SU-DHL-6 (cell line): ENCODE results near the gene EDDM3A.
"Not testable (repeated sequence)": the region's sequence is repeated elsewhere in the genome, so short reads cannot be mapped to it uniquely, and the experiment has no call there.

Experiments
- H2AFZ ChIP-seq: fragments of 200-600 bp; sonication (generic); 2 replicates; pipeline ENCODE4 v1.6.1; 2014; ENCODE audit warnings: low read depth, mild to moderate bottlenecking, moderate library complexity, mixed read lengths, antibody characterized with exemption, low read length; ENCODE audit not compliant: severe bottlenecking
- H3F3A ChIP-seq: fragments of 200-600 bp; shearing (Covaris generic); 2 replicates; pipeline ENCODE4 v1.6.0; 2016; ENCODE audit warnings: antibody characterized with exemption, mild to moderate bottlenecking; ENCODE audit not compliant: insufficient read depth
- H3K27ac ChIP-seq: fragments of 200-600 bp; sonication (generic); 2 replicates; pipeline ENCODE4 v1.5.1; 2016; ENCODE audit warnings: low read depth, mild to moderate bottlenecking, low read length, moderate library complexity, mixed read lengths
- H3K27me3 ChIP-seq: fragments of 200-600 bp; sonication (generic), shearing (Covaris generic); 2 replicates; pipeline ENCODE4 v1.6.0; 2014; ENCODE audit warnings: mild to moderate bottlenecking, low read length
- H3K36me3 ChIP-seq: fragments of 200-600 bp; sonication (generic); 2 replicates; pipeline ENCODE4 v1.6.1; 2014; ENCODE audit warnings: mild to moderate bottlenecking, low read length, mixed read lengths
- H3K4me2 ChIP-seq: fragments of 300-600, 200-600 bp; shearing (Covaris generic), sonication (generic); 2 replicates; pipeline ENCODE4 v1.6.0; 2014; ENCODE audit warnings: low read length, low read depth, mild to moderate bottlenecking; ENCODE audit not compliant: poor library complexity, severe bottlenecking
- H3K4me3 ChIP-seq: fragments of 200-600 bp; sonication (generic); 2 replicates; pipeline ENCODE4 v1.5.1; 2014; ENCODE audit warnings: antibody characterized with exemption, low read length, mild to moderate bottlenecking, mixed read lengths; ENCODE audit not compliant: insufficient read depth, poor library complexity, severe bottlenecking
- H3K79me2 ChIP-seq: fragments of 200-600 bp; sonication (generic); 2 replicates; pipeline ENCODE4 v1.6.1; 2014; ENCODE audit warnings: mild to moderate bottlenecking, low read length, moderate library complexity; ENCODE audit not compliant: insufficient read depth
- H3K9ac ChIP-seq: fragments of 200-600 bp; sonication (generic); 2 replicates; pipeline ENCODE4 v1.7.0; 2014; ENCODE audit warnings: mild to moderate bottlenecking, low read length
- H3K9me2 ChIP-seq: fragments of 200-600 bp; sonication (generic); replicated peaks from 2 replicates; pipeline ENCODE4 v1.6.1; 2014; ENCODE audit warnings: low read length; ENCODE audit not compliant: insufficient read depth
- H3K9me3 ChIP-seq: fragments of 200-600 bp; sonication (generic); 2 replicates; pipeline ENCODE4 v1.6.1; 2014; ENCODE audit warnings: low read length, mixed read lengths; ENCODE audit not compliant: insufficient read depth
- H4K20me1 ChIP-seq: fragments of 200-600 bp; sonication (generic); 2 replicates; pipeline ENCODE4 v1.6.1; 2014; ENCODE audit warnings: low read depth, mild to moderate bottlenecking, antibody characterized with exemption, low read length, moderate library complexity, mixed read lengths
- EZH2phosphoT487 ChIP-seq: fragments of 200-600 bp; sonication (generic), shearing (Covaris generic); conservative IDR thresholded peaks from 2 replicates; pipeline ENCODE4 v1.6.1; 2018; ENCODE audit warnings: mild to moderate bottlenecking, antibody characterized with exemption, low read length, moderate library complexity, mixed read lengths
- TF ChIP-seq, protein P1 (sequence below): fragments of 200-600 bp; sonication (generic); IDR thresholded peaks from one replicate; pipeline ENCODE4 v1.5.1; 2017; ENCODE audit warnings: antibody characterized with exemption, mild to moderate bottlenecking, low read length, moderate library complexity; ENCODE audit not compliant: insufficient read depth, poor library complexity, severe bottlenecking

Gene EDDM3A

DNA sequence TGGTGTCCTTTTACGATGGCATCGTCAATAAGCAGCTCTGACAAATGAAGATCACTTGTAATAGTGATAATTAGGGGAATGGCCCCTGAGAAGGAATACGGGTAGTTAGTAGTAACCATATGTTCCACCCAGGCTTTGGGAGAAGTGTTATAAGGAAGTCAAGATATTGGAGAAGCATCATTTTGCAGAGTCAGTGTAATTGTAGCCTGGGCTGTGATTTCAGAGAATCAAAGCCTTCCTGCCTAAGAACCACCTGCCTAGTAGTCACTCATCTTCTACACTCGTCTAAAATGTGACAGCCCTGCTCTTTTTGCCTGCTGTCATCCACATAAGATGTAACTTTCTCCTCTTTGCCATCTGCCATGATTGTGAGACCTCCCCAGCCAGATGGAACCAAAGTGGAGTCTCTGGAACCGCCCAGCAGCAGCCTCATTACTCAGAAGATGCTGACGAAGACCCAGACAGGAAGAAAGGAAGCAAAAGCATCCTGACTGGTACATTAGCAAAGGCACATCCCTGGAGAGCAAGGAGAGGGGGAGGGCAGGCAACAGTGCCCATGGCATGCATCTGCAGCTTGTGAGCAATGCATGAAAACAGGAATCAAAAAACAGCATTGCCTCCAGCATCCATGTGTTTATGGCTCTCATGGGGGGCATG lies 12.6 kb upstream of the EDDM3A start:
- H3K9me2 ChIP-seq, result no peaks in the 10 kb centered on the region
- H3F3A ChIP-seq, result no peaks in the 10 kb centered on the region
- H3K4me3 ChIP-seq, result no peak overlapping the region
- TF ChIP-seq, protein P1, sequence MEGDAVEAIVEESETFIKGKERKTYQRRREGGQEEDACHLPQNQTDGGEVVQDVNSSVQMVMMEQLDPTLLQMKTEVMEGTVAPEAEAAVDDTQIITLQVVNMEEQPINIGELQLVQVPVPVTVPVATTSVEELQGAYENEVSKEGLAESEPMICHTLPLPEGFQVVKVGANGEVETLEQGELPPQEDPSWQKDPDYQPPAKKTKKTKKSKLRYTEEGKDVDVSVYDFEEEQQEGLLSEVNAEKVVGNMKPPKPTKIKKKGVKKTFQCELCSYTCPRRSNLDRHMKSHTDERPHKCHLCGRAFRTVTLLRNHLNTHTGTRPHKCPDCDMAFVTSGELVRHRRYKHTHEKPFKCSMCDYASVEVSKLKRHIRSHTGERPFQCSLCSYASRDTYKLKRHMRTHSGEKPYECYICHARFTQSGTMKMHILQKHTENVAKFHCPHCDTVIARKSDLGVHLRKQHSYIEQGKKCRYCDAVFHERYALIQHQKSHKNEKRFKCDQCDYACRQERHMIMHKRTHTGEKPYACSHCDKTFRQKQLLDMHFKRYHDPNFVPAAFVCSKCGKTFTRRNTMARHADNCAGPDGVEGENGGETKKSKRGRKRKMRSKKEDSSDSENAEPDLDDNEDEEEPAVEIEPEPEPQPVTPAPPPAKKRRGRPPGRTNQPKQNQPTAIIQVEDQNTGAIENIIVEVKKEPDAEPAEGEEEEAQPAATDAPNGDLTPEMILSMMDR, result no peak
- TF ChIP-seq EZH2phosphoT487, result no peak
- no peak overlapping the region for H3K27ac ChIP-seq
- H3K4me2 ChIP-seq, result no peak overlapping the region
- no peaks in the 10 kb centered on the region for H3K9me3 ChIP-seq
- no peaks in the 10 kb centered on the region for H3K36me3 ChIP-seq
- H3K27me3 ChIP-seq, result no peaks in the 10 kb centered on the region
- H3K9ac ChIP-seq, result no peak overlapping the region
- H2AFZ ChIP-seq, result no peak overlapping the region
- H3K79me2 ChIP-seq, result no peaks in the 10 kb centered on the region
- H4K20me1 ChIP-seq, result no peaks in the 10 kb centered on the region

DNA sequence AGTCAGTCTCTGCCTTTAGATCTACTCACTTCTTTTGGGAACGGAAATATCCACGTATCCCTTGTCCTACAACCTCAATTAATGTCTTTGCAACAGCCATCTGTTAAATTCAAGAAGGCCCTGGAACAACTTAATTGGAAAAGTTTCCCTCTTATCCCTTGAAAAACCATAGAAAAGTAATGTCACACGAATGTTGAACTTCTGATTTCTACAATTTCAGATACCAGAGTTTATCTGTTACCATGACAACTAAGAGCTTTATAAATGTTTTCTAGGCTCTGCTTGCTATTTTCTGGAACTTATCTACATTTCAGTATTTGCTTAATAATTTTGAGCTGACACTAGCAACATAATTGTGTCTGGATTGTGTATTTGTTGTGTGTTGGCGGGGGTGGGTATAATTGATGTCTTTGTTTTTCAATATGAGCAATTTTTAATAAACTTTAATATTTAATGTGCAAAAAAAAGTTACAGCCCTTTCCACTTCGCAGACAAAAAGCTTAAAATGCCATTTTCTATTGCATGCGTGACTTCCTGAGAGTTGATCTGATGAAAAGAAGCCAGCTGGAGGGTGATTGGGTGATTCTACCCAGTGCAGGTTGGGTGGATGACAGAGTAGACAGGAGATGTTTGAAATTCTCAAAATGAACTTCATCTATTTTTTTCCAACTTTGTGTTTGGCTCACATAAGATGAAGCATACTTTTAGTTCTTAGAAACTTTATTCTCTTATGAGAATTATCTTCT lies 11.8 kb upstream of the EDDM3A start:
- no peak overlapping the region for H2AFZ ChIP-seq
- no peaks in the 10 kb centered on the region for H3K36me3 ChIP-seq
- H3K27me3 ChIP-seq, result no peaks in the 10 kb centered on the region
- no peak overlapping the region for H3K4me2 ChIP-seq
- H3K79me2 ChIP-seq, result no peaks in the 10 kb centered on the region
- no peak for TF ChIP-seq EZH2phosphoT487
- TF ChIP-seq, protein P1, result no peak
- no peaks in the 10 kb centered on the region for H3K9me3 ChIP-seq
- no peak overlapping the region for H3K9ac ChIP-seq
- H4K20me1 ChIP-seq, result no peaks in the 10 kb centered on the region
- no peaks in the 10 kb centered on the region for H3F3A ChIP-seq
- no peak overlapping the region for H3K27ac ChIP-seq
- H3K4me3 ChIP-seq, result no peak overlapping the region
- no peaks in the 10 kb centered on the region for H3K9me2 ChIP-seq

DNA sequence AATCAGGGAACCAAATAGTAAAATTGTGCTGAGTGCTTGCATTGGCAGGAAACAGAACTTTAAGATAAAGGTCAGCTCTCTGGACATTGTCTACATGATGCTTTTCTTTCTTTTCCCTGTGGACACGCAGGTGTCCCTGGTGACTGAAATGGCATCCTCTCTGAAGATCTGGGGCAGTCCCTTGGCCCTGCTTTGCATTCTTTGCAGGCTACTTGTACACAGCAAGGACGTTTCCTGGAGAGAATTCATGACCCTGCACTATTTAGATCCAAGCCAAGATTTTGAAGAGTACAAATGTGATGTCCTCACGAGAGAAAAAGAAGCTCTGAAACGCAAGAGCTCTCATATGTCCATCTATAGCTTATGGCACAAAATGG lies 11.3 kb upstream of the EDDM3A start:
- H3F3A ChIP-seq, result no peaks in the 10 kb centered on the region
- no peaks in the 10 kb centered on the region for H3K9me2 ChIP-seq
- H3K27me3 ChIP-seq, result no peaks in the 10 kb centered on the region
- TF ChIP-seq, protein P1, result no peak
- no peak for TF ChIP-seq EZH2phosphoT487
- no peak overlapping the region for H3K4me3 ChIP-seq
- H3K4me2 ChIP-seq, result no peak overlapping the region
- no peaks in the 10 kb centered on the region for H3K36me3 ChIP-seq
- H4K20me1 ChIP-seq, result no peaks in the 10 kb centered on the region
- no peak overlapping the region for H3K9ac ChIP-seq
- no peak overlapping the region for H3K27ac ChIP-seq
- no peaks in the 10 kb centered on the region for H3K79me2 ChIP-seq
- H3K9me3 ChIP-seq, result no peaks in the 10 kb centered on the region
- no peak overlapping the region for H2AFZ ChIP-seq

DNA sequence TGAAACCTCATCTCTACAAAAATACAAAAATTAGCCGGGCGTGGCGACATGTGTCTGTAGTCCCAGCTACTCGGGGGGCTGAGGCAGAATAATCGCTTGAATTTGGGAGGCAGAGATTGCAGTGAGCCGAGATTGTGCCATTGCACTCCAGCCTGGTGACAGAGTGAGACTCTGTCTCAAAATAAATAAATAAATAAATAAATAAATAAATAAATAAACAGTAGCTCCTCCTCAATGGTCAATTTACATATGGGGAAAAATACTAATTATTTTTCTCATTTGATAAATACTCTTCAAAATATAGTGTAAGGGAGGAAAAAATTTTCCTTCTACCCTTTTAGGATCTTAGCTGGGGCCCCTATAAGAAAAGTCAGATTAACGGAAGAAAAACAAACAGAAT lies 7.4 kb upstream of the EDDM3A start:
- not testable (repeated sequence) for H3F3A ChIP-seq, H3K27ac ChIP-seq, H3K4me2 ChIP-seq, H3K9me3 ChIP-seq, H3K79me2 ChIP-seq, H2AFZ ChIP-seq, H3K4me3 ChIP-seq, H3K27me3 ChIP-seq, H3K9me2 ChIP-seq, H4K20me1 ChIP-seq, H3K36me3 ChIP-seq, H3K9ac ChIP-seq
